ENCODE measurements around the gene KCTD10.

Gene KCTD10

GRCh38 chr12:109494348-109494881, 17.3 kb upstream of the KCTD10 start:
- DNase-seq (ENCODE audit: low spot score), result no peak

- DNase-seq (ENCODE audit: low spot score), result no peak
Measured at GRCh38 chr12:109493938-109494337, 16.8 kb upstream of the KCTD10 start.

GRCh38 chr12:109493090-109493489, 16.0 kb upstream of the KCTD10 start:
- no peak for DNase-seq (ENCODE audit: low spot score)

- no peak for DNase-seq (ENCODE audit: low spot score)
Measured at GRCh38 chr12:109492371-109492770, 15.3 kb upstream of the KCTD10 start.

GRCh38 chr12:109491671-109492070, 14.6 kb upstream of the KCTD10 start:
- DNase-seq (ENCODE audit: low spot score), result no peak

- DNase-seq (ENCODE audit: low spot score), result no peak
Measured at GRCh38 chr12:109489955-109490565, 13.0 kb upstream of the KCTD10 start.

- no peak for DNase-seq (ENCODE audit: low spot score)
Measured at GRCh38 chr12:109489016-109489954, 12.2 kb upstream of the KCTD10 start.

- no peak for DNase-seq (ENCODE audit: low spot score)
Measured at GRCh38 chr12:109488051-109488665, 11.1 kb upstream of the KCTD10 start.

GRCh38 chr12:109487181-109488050, 10.3 kb upstream of the KCTD10 start:
- DNase-seq (ENCODE audit: low spot score), result no peak

- no peak for DNase-seq (ENCODE audit: low spot score)
Measured at GRCh38 chr12:109485201-109485600, 8.1 kb upstream of the KCTD10 start.

- DNase-seq (ENCODE audit: low spot score), result no peak
Measured at GRCh38 chr12:109483346-109483745, 6.2 kb upstream of the KCTD10 start.

GRCh38 chr12:109482894-109483293, 5.8 kb upstream of the KCTD10 start:
- no peak for DNase-seq (ENCODE audit: low spot score)

- no peak for DNase-seq (ENCODE audit: low spot score)
Measured at GRCh38 chr12:109482491-109482890, 5.4 kb upstream of the KCTD10 start.

- DNase-seq (ENCODE audit: low spot score), result no peak
Measured at GRCh38 chr12:109481863-109482262, 4.8 kb upstream of the KCTD10 start.

- DNase-seq (ENCODE audit: low spot score), result no peak
Measured at GRCh38 chr12:109480356-109480755, 3.3 kb upstream of the KCTD10 start.

GRCh38 chr12:109479761-109480160, 2.7 kb upstream of the KCTD10 start:
- no peak for DNase-seq (ENCODE audit: low spot score)

- DNase-seq (ENCODE audit: low spot score), result no peak
Measured at GRCh38 chr12:109477963-109478315, 839 bp upstream of the KCTD10 start.

GRCh38 chr12:109476807-109477184, 304 bp downstream of the KCTD10 start:
- no peak for DNase-seq (ENCODE audit: low spot score)

GRCh38 chr12:109475993-109476806, 900 bp downstream of the KCTD10 start:
- no peak for DNase-seq (ENCODE audit: low spot score)

GRCh38 chr12:109475121-109475520, 2.0 kb downstream of the KCTD10 start:
- DNase-seq (ENCODE audit: low spot score), result no peak
